NCI-H1092 (cell line): Measurements from ENCODE around the gene MYRF.
A peak's percentile ranks its signal among the peaks of the same experiment; 100 is the strongest.

Source experiments
- DNase-seq: peaks from one replicate; lab custom pipeline; 2025; lab: John Stamatoyannopoulos, UW

Gene MYRF

DNA sequence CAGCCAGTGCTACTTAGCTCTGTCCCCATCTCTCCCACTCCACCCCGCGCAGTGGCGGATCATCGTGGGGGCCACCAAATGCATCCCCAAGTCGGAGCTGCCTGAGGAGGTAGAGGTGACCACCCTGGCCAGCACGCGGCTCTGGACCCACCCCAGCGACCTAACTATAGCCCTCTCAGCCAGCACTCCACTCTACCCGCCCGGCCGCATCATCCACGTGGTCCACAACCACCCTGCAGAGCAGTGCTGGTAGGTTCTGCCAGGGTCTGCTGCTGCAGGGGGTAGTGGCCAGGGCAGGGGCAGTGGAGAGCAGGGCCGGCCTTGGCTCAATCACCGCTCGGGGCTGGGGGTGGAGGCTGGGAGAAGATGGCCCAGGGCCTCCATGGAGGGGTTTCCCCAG, 13.0 kb upstream of the MYRF start:
- no peak for DNase-seq

DNA sequence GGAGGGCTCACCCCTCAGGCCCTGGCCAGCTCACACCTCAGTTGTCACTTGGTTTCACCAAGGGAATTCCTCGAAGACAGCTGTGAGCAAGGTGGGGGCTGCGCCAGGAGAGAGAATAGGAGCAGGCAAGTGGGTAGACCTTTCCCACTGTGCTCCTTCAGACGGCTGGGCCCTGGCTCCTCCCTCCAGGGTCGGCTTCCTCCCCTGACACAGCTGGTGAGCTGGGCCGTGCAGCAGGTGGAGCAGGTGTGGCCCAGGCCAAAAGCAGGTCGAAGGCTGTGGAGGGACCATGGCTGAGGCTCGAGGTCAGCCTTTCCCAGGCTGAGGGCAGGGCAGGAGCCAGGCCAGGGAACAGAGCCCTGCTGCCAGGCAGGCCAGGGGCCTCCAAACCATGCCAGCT, 12.5 kb upstream of the MYRF start:
- no peak for DNase-seq

DNA sequence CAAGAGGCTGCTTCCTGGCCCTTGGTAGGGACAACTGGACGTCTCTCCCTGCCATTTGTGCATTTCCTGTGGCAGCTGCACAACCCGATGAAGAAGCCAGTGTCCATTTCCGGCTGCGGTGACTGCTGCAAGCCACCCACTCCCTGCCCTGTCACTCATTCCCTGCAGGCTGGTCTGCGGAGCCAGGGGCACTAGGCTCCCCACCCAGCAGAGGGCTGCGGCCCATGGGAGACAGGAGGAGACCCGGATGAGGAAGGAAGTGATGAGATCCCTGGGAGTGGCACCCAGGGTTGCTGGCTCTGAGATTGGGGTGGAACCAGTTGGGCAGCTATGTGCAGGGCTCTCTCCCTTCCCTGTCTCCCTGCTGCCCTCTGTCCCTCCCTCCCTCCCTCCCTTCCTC, 10.0 kb upstream of the MYRF start:
- DNase-seq = no peak

DNA sequence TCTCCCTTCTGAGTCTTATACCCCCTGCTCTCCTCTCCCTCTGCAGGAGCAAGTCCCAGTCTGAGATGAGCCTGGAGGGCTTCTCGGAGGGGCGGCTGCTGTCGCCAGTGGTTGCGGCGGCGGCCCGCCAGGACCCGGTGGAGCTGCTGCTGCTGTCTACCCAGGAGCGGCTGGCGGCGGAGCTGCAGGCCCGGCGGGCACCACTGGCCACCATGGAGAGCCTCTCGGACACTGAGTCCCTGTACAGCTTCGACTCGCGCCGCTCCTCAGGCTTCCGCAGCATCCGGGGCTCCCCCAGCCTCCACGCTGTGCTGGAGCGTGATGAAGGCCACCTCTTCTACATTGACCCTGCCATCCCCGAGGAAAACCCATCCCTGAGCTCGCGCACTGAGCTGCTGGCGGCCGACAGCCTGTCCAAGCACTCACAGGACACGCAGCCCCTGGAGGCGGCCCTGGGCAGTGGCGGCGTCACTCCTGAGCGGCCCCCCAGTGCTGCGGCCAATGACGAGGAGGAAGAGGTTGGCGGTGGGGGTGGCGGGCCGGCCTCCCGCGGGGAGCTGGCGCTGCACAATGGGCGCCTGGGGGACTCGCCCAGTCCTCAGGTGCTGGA, 8.8 kb upstream of the MYRF start:
- DNase-seq = no peak

- DNase-seq = no peak
These were observed 8.3 kb upstream of the MYRF start for GRCh38 chr11:61744181-61744580.

DNA sequence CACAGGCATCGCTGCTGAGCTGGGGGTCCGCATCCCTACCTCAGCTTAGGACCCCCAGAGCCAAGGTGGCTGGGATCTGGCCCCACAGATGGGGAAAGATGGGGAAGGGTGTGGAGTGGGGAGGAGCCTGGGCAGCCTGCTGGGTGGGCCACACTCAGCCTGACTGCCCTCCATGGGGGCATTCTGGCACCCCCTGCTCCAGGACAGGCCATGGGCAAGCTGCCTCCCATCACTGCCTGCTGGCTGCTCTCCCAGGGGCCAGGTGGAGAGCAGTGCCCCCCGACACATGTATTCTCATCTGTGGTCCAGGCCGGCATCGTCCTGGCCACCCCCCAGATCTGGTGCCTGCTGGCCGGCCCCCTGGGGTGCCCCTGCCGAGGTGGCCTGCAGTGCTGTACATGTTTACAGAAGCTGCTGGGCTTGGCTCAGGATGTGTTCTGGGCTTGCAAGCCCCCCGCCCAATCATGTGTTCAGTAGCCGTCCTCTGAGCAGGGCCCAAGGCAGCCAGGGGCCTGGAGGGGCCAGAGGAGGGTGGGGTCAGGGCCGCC, 7.8 kb upstream of the MYRF start:
- DNase-seq = no peak

DNA sequence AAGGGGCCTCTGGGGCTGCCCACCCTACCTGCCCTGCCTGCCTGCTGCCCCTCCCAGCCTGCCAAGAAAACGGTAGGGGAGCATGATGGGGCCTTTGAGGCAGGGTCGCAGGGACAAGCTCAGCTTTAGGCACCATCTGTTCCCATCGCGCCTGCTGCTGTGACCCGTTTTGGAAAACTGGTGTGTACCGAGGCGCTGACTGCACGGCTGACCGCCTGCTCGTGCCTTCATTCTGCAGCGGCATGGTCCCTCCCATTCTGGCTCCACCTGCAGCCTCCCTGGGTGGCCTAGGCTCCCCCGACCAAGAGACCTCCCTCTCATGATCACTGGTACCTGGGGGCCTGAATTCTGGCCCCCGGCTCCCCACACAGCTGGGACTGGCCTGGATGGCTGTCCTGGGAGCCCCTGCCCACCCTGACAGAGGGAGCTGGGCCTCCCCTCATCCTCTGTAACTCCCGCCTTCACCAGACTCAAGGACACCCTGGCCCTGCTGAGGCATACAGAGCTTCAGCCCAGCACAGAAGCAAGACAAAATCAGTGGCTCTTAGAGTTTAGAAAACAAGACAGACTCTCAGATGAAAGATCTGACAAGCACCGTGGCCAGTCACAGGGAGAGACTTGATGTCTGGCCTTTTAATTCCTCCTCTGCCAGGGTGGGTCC, 6.5 kb upstream of the MYRF start:
- no peak for DNase-seq

DNA sequence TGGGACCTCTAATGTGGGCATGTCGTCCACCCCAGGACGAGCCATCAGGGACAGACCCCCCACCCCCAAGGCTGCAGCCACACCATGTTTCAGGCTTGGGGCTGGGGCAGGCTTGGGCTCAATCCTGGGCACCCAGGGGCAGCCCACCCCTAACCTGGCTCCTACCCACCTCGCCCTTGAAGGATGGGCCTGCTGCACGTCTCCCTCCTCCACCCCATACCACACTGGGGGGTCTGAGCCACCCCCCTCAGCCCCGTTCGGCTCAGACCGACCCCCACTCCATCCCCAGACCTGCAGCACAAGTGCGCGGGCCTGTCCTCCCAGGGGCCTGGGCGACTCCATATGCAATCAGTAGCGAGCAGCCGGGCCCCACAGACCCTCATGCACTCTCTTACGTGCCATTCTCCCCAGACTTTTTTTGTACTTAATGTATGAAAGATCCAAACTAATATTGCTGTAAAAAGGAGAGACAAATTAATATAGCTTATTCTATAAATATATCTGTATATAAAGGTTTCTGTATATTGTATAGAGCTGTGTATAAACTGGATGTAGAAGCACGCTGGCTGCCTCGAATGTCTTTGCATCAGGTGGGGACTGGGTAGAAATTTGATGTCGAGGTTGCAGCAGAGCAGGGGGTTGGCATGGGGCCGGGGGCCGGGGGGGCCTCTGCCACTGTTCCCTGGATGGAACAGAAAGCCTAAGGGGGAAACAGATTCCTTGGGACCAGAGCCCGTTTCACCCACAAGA, 5.8 kb upstream of the MYRF start:
- no peak for DNase-seq

GRCh38 chr11:61747192-61747966, 5.1 kb upstream of the MYRF start:
- DNase-seq = peak; percentile 34

DNA sequence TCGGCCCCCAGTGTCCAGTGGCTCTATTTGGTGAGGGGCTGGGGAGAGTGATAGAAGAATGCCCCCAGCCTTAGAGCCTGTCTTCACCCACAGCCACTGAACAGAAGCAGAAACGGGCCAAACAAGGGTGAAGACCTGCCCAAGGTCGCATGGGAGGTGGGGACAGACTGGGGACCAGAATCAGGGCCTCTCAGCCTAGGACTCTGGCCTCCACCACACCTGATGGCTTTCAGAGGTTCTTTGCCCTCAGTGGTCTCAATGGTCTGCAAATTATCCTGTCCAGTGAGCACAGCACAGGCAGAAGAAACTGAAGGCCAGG, 4.5 kb upstream of the MYRF start:
- DNase-seq = no peak

- no peak for DNase-seq
These were observed 2.7 kb upstream of the MYRF start for GRCh38 chr11:61749591-61750217.

GRCh38 chr11:61750631-61751273, 1.7 kb upstream of the MYRF start:
- DNase-seq = no peak

GRCh38 chr11:61751384-61751783, 1.1 kb upstream of the MYRF start:
- no peak for DNase-seq

GRCh38 chr11:61752925-61753521, 587 bp downstream of the MYRF start:
- no peak for DNase-seq

DNA sequence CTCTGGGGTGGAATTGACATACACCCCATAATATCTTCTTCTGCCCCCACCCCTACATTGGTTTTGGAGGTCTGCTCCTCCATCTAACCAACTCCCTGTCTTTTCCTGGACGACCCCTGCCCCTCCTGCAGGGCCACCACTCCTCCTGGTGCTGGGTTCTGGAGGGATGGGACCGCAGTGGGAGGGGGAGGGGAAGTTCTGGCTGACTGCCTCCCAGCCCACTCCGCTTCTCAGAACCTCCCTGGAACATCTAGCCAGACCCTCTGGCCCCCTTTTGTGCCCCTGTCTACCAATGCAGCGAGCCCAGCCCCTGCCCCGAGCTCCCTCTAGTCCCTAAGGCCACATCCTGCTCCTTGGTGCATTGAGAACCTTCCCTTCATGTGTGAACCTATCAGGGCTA, 1.2 kb downstream of the MYRF start:
- DNase-seq = no peak

GRCh38 chr11:61754534-61755482, 2.4 kb downstream of the MYRF start:
- no peak for DNase-seq

DNA sequence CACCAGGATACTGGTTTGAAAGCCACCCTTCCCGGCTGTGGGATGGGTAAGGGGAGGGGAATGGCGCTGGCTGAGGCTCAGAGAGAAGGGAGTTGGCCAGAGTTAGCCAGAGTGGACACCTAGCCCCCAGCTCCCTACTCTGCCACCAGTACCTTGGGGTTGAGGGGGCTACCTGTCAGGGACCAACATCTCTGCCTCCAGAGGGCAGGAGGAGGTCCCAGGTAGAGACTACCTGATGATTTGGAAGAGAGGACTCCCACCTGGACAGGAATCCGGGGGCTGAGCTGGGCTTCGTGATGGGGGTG, 3.7 kb downstream of the MYRF start:
- no peak for DNase-seq

DNA sequence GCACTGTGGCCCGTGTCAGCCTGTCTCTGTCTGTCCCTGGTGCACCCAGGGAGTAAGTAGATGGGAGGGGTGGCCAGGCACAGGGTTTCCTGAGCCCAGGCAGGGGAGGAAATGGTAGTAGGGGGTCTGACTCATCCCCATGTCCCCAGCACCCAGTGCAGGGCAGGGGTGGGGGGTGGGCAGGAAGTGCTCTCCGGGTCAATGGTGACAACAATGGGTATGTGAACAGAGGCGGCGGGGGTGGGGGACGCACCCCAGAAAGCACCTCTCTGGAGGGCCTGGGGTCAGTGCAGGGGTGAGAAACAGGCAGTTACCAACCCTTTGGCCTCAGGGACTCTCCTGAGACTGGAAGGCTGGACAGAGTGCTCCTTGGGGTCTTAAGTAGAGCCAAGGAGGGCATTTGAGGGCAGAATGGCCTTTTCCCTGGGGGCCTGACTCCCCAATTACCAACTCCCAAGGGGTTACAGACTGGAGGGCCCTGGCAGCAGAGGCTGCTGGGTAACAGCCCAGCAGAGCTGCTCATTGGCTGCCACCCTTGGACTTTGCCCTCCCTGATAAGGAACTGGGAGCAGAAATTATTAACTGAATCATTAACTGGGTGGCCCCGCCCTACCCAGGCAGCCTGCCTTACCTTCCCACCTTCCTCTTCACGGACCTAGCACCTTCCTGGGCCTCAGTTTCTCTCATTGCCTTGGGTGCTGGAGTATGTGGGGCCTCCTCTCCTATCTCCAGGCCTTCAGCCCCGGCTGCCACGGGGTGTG, 4.2 kb downstream of the MYRF start:
- DNase-seq = no peak

GRCh38 chr11:61757213-61757862, 4.9 kb downstream of the MYRF start:
- DNase-seq = no peak
